ENCODE data around the gene SLC9A1.

GRCh38 chr1:27074175-27074780 is 80.6 kb downstream of the SLC9A1 start:
- TF ChIP-seq POLR2A (IDR thresholded peaks at IDR 0.05) (no peak), CTCF (IDR thresholded peaks at IDR 0.05) (no peak)

All from breast epithelium (tissue), 3 donors.